Esophagus squamous epithelium (tissue), 5 donors: Measurements from ENCODE around the gene TTC39B. TPM values are rescaled to one million over a fixed set of nuclear protein-coding genes. Genes with fewer than 3 reads are reported as not detected.
A peak's percentile ranks its signal among the peaks of the same experiment; 100 is the strongest.

Experiments
- DNase-seq: peaks from one replicate; lab custom pipeline; 2025; lab: John Stamatoyannopoulos, UW
- H3K27ac ChIP-seq, 4 donors: fragments of 200-600 bp; sonication (generic); one replicate each; pipeline ENCODE4 v1.5.1; 2016 to 2019; ENCODE audit warnings: mild to moderate bottlenecking in 1 of 4
- H3K27me3 ChIP-seq, 4 donors: fragments of 200-600 bp; sonication (generic); 1 replicate in 3 of 4; 2 replicates in 1 of 4; pipeline versions ENCODE4 v1.5.1 to v1.6.0; 2017 to 2021; ENCODE audit warnings: antibody characterized with exemption in 1 of 4
- H3K36me3 ChIP-seq, 3 donors: fragments of 200-600 bp; sonication (generic); one replicate each; pipeline ENCODE4 v1.5.1; 2016 to 2019
- H3K4me1 ChIP-seq, 3 donors: fragments of 200-600 bp; sonication (generic); one replicate each; pipeline ENCODE4 v1.5.1; 2017 to 2019
- H3K4me3 ChIP-seq, 4 donors: fragments of 200-600 bp; sonication (generic); 1 replicate in 3 of 4; 2 replicates in 1 of 4; pipeline ENCODE4 v1.5.1; 2016 to 2019; ENCODE audit warnings: mild to moderate bottlenecking in 2 of 4, moderate library complexity in 1 of 4
- H3K9me3 ChIP-seq, 3 donors: fragments of 200-600 bp; sonication (generic); one replicate each; pipeline ENCODE4 v1.5.1; 2016 to 2019
- POLR2A ChIP-seq, 4 donors: fragments of 450-650 bp; IDR thresholded peaks; one replicate each; pipeline ENCODE4 v1.6.1; 2017; ENCODE audit warnings: antibody characterized with exemption in 4 of 4, mild to moderate bottlenecking in 4 of 4, moderate library complexity in 3 of 4
- WGBS, 2 donors: methylation state at CpG; one replicate each; pipeline ENCODE4 v1.1.5; 2018; 5-methylcytosine and 5-hydroxymethylcytosine counted together
- intact Hi-C: fragments of 100-400 bp; cut with DNase I; formaldehyde crosslinking; loops from one replicate; pipeline ENCODE4 v1.15.0; 2022
- total RNA-seq, 4 donors: library from RNA; depleted of rRNA; stranded (reverse); fragments of >200 nt; gene quantifications; one replicate each; pipeline ENCODE4 v1.1.0, GENCODE V29; 2016
- TF ChIP-seq, protein P1 (sequence below), 6 experiments: fragments of 450-650 bp in 4 of 6; fragments of 200-600 bp in 2 of 6; sonication (generic) in 2 of 6; IDR thresholded peaks; one replicate each; pipeline ENCODE4 v1.5.1; 2016 to 2019; ENCODE audit warnings: antibody characterized with exemption in 6 of 6, mild to moderate bottlenecking in 4 of 6, moderate library complexity in 4 of 6
- donor health status: DM: yes; HTN: yes; CAD: no.

The TTC39B gene
- total RNA-seq, 4 donors from 2014 or later = 15.8 to 24.3 (median 17.5) TPM

- TF ChIP-seq, protein P1, sequence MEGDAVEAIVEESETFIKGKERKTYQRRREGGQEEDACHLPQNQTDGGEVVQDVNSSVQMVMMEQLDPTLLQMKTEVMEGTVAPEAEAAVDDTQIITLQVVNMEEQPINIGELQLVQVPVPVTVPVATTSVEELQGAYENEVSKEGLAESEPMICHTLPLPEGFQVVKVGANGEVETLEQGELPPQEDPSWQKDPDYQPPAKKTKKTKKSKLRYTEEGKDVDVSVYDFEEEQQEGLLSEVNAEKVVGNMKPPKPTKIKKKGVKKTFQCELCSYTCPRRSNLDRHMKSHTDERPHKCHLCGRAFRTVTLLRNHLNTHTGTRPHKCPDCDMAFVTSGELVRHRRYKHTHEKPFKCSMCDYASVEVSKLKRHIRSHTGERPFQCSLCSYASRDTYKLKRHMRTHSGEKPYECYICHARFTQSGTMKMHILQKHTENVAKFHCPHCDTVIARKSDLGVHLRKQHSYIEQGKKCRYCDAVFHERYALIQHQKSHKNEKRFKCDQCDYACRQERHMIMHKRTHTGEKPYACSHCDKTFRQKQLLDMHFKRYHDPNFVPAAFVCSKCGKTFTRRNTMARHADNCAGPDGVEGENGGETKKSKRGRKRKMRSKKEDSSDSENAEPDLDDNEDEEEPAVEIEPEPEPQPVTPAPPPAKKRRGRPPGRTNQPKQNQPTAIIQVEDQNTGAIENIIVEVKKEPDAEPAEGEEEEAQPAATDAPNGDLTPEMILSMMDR (IDR thresholded peaks at IDR 0.05) = no peak
- no peaks in the 10 kb centered on the region for H3K9me3 ChIP-seq
- DNase-seq = no peak
- H3K4me3 ChIP-seq = no peak overlapping the region
- intact Hi-C loops = no loop called here
- 91 to 92% methylated on average over 4 of the region's 4 CpGs for WGBS, 2 donors
- H3K4me1 ChIP-seq = peaks cover 13 to 65% (median 29%) of the 10 kb centered on the region in 3 donors
- H3K27me3 ChIP-seq = no peaks in the 10 kb centered on the region
- H3K36me3 ChIP-seq = peaks cover 0 to 20% (median 0%) of the 10 kb centered on the region in 3 donors
- peak overlapping the region in 3 of 4 donors; percentile 84 to 88 (median 86) for H3K27ac ChIP-seq
Measured at GRCh38 chr9:15294604-15295003, 12.4 kb downstream of the TTC39B start.

- no peak for DNase-seq
- peak overlapping the region in 1 of 4 donors; percentile 12 for H3K4me3 ChIP-seq
- intact Hi-C loops = no loop called here
- peaks cover 13 to 61% (median 29%) of the 10 kb centered on the region in 3 donors for H3K4me1 ChIP-seq
- TF ChIP-seq, protein P1 (IDR thresholded peaks at IDR 0.05) = no peak
- TF ChIP-seq POLR2A (IDR thresholded peaks at IDR 0.05) = no peak
- peak overlapping the region in 3 of 4 donors; percentile 84 to 88 (median 86) for H3K27ac ChIP-seq
- no peaks in the 10 kb centered on the region for H3K9me3 ChIP-seq
- H3K27me3 ChIP-seq = no peaks in the 10 kb centered on the region
- H3K36me3 ChIP-seq = peaks cover 0 to 14% (median 0%) of the 10 kb centered on the region in 3 donors
- 63 to 66% methylated on average over 10 of the region's 10 CpGs for WGBS, 2 donors
Measured at GRCh38 chr9:15293804-15294316, 13.2 kb downstream of the TTC39B start.

DNA sequence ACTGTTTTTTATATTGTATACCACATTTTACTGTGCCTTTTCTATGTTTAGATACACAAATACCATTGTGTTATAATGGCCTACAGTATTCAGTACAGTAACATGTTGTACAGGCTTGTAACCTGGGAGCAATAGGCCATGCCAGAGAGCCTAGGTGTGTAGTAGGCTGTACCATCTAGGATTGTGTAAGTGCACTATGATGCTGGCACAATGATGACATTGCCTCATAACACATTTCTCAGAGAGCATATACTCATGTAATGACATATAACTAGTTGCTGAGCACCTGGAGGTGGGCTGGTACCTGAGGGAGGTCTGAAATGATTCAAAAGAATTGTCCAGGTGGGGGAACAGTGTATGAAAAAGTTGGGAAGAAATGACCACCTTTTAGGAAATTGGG, 13.9 kb downstream of the TTC39B start:
- TF ChIP-seq, protein P1 (IDR thresholded peaks at IDR 0.05) = no peak
- no peak for TF ChIP-seq POLR2A (IDR thresholded peaks at IDR 0.05)
- intact Hi-C loops = no loop called here
- no peak for DNase-seq
- H3K4me3 ChIP-seq = no peak overlapping the region
- peak overlapping the region in 1 of 4 donors; percentile 84 for H3K27ac ChIP-seq
- no peaks in the 10 kb centered on the region for H3K9me3 ChIP-seq
- H3K36me3 ChIP-seq = peaks cover 0 to 6% (median 0%) of the 10 kb centered on the region in 3 donors
- H3K4me1 ChIP-seq = peaks cover 13 to 55% (median 29%) of the 10 kb centered on the region in 3 donors
- H3K27me3 ChIP-seq = no peaks in the 10 kb centered on the region

- intact Hi-C loops = no loop called here
- Histone ChIP-seq H3K9me3 (no peaks in the 10 kb centered on the region), H3K4me1 (peaks cover 5 to 20% (median 10%) of the 10 kb centered on the region in 3 donors), H3K36me3 (no peaks in the 10 kb centered on the region), H3K27me3 (no peaks in the 10 kb centered on the region), H3K4me3 (no peak overlapping the region), H3K27ac (no peak overlapping the region)
- WGBS, 2 donors = 79 to 93% methylated on average over 5 of the region's 5 CpGs
- TF ChIP-seq POLR2A (IDR thresholded peaks at IDR 0.05) = no peak
- TF ChIP-seq, protein P1 (IDR thresholded peaks at IDR 0.05) = no peak
- DNase-seq = no peak
Measured at GRCh38 chr9:15289603-15290002, 17.4 kb downstream of the TTC39B start.

DNA sequence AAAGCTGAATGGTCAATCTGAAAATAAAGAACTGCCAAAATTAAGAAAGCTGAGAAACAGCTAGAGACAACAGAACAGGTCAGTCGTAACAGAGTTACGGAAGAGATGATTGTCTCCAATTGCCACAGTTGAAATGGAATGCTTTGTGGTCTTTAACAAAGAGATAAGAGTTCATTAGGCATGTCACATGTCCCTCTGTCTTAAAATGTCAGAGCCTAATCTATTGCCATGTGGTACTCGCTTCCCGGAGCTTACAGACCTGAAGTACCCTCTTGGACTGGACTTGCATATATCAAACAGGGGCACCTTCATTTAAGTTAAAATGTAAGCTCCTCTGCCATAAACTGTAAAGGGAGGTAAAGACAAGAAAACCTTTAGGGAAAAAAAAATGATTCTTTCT, 19.7 kb downstream of the TTC39B start:
- TF ChIP-seq, protein P1 (IDR thresholded peaks at IDR 0.05) = no peak
- TF ChIP-seq POLR2A (IDR thresholded peaks at IDR 0.05) = no peak
- Histone ChIP-seq H3K9me3 (no peaks in the 10 kb centered on the region), H3K36me3 (no peaks in the 10 kb centered on the region), H3K4me3 (no peak overlapping the region), H3K4me1 (no peaks in the 10 kb centered on the region), H3K27ac (no peak overlapping the region), H3K27me3 (no peaks in the 10 kb centered on the region)
- WGBS, 2 donors = 89 to 96% methylated on average over 4 of the region's 4 CpGs
- intact Hi-C loops = no loop called here
- no peak for DNase-seq
